GM18498 (cell line): Measurements from ENCODE around the gene ERO1A.
"Not testable (repeated sequence)": the region's sequence is repeated elsewhere in the genome, so short reads cannot be mapped to it uniquely, and the experiment has no call there.

Experiments used
- ATAC-seq: cut with Tn5 transposase; IDR thresholded peaks from one replicate; pipeline ENCODE4 v1.9.1; 2021; ENCODE audit warnings: mild to moderate bottlenecking, moderate library complexity; ENCODE audit not compliant: unreplicated experiment

Gene ERO1A

DNA sequence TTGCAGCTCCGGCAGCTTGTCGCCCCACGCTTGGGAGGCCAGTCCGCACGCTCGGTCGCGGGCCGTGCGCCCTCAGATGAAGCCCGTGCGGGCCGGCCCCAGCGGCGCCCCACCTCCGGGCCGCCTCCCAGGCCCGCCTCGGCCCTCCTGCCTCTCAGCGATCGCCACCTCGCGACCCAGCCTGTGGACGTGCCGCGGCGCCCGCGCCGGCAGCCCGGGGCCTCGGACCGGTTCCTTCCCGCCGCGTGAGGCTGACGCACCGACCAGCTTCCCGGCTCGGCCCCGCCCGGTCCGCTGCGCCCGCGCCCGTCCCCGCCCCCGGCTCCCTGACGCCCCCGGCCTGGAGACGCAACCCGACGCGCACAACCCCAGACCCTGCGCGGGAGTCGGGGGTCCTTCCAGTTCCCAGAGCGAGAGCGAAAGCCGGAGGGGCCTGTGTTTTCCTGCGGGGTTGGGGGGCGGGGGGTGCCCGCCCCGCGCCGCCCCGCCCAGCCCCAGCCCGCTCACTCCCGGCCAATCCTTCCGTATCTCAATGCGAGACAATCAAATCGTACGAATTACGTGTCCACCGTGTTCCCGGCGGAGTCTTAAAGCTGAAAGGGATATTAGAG is at the start of gene ERO1A:
ERO1A (minus strand) TSS at position 78 of the 611 bp plus-strand sequence; CDS start at position 1, 77 bp downstream.
- peak; percentile 79 for ATAC-seq

GRCh38 chr14:52741865-52742264 is 46.5 kb upstream of the ERO1A start:
- ATAC-seq, result peak; percentile 21

DNA sequence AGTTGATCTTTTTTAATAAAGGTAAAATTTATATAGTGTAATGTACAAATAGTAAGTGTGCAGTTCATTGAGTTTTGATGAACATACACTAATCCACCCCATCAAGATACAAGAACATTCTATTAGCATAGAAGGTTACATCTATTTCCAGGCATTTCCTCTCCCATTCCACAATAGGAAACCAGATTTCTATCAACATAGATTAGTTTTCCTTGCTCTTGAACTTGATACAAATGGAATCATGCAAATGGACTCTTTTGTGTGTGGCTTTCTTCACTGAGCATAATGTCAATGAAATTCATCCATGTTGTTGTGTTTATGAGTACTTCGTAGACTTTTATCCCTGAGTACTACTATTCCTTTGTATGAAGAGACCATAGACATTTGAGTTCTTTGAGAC is 45.4 kb upstream of the ERO1A start:
- ATAC-seq, result no peak

- no peak for ATAC-seq
These were observed 43.1 kb upstream of the ERO1A start for GRCh38 chr14:52738409-52738808.

- no peak for ATAC-seq
These were observed 40.6 kb upstream of the ERO1A start for GRCh38 chr14:52735921-52736489.

GRCh38 chr14:52733824-52734223 is 38.5 kb upstream of the ERO1A start:
- ATAC-seq, result no peak

GRCh38 chr14:52730709-52731111 is 35.4 kb upstream of the ERO1A start:
- no peak for ATAC-seq

DNA sequence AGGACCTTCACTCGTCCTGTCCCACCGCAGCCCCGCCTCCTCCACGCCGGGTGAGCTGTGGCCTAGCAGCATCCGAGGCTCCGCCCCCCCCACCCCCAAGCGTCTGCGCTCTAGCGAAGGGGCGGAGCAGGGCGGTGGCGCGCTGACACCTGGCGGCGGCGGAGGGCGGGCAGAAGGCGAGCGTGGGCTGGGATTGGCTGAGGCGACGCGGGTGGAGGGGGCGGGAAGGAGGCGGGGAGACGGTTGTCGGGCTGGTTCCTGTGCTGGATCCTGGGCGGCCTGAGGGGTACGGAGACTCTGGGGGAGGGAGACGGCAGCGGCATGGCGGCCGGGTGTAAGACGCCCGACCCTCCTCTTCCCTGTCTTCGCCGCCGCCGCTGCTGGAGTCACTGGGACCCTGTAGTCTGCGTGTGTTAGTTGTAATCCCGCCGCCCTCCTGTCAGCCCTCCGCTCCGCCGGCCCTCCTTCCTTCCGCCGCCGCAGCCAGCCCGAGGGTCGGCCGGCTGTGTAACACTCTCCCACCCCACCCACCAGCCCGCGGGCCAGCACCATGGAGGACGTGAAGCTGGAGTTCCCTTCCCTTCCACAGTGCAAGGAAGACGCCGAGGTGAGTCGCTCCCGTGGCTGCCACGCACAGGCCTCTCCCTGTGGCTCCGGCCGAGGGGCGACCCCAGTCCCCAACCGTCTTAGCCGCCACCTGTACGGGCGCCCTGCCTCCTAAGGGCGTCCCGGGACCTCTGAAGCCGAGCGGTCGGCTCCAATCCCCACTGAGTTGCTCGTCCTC is 34.8 kb upstream of the ERO1A start, which contains the start of gene STYX:
STYX (plus strand) TSS at position 242 of the 784 bp plus-strand sequence; CDS start at position 551, 309 bp downstream.
- ATAC-seq, result peak; percentile 93

DNA sequence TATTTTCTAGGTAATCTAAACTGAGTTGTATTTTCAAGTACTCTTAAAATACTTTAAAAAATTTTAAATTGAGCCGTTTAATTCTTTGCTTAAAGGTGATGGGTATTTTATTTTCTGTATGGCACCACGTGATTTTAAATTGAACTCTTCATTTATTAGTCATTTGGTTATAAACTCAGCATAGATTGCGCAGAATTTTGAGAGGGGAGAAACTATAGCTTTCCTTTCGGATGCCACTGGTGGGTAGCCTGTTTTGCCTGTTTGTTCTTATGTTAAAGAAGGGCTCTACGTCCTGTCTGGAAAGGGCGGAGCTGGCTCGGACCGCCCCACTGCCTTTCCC is 34.2 kb upstream of the ERO1A start:
- no peak for ATAC-seq

DNA sequence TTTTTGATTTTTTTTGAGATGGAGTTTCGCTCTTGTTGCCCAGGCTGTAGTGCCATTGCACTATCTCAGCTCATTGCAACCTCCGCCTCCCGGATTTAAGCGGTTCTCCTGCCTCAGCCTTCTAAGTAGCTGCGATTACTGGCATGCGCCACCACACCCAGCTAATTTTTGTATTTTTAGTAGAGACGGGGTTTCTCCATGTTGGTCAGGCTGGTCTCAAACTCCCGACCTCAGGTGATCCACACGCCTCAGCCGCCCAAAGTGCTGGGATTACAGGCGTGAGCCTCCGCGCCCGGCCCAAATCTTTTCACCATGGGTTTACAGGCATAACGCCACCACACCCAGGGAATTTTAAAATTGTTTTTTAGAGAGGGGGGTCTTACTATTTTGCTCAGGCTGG is 33.7 kb upstream of the ERO1A start:
- ATAC-seq, result not testable (repeated sequence)

DNA sequence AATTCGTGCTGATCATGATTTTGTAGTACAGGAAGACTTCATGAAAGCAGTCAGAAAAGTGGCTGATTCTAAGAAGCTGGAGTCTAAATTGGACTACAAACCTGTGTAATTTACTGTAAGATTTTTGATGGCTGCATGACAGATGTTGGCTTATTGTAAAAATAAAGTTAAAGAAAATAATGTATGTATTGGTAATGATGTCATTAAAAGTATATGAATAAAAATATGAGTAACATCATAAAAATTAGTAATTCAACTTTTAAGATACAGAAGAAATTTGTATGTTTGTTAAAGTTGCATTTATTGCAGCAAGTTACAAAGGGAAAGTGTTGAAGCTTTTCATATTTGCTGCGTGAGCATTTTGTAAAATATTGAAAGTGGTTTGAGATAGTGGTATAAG is 32.2 kb upstream of the ERO1A start:
- not testable (repeated sequence) for ATAC-seq

GRCh38 chr14:52724360-52724644 is 28.9 kb upstream of the ERO1A start:
- no peak for ATAC-seq

- no peak for ATAC-seq
These were observed 28.4 kb upstream of the ERO1A start for GRCh38 chr14:52723514-52724359.

- ATAC-seq, result no peak
These were observed 20.8 kb upstream of the ERO1A start for GRCh38 chr14:52716155-52716554.

- ATAC-seq, result no peak
These were observed 16.3 kb upstream of the ERO1A start for GRCh38 chr14:52711666-52712065.

DNA sequence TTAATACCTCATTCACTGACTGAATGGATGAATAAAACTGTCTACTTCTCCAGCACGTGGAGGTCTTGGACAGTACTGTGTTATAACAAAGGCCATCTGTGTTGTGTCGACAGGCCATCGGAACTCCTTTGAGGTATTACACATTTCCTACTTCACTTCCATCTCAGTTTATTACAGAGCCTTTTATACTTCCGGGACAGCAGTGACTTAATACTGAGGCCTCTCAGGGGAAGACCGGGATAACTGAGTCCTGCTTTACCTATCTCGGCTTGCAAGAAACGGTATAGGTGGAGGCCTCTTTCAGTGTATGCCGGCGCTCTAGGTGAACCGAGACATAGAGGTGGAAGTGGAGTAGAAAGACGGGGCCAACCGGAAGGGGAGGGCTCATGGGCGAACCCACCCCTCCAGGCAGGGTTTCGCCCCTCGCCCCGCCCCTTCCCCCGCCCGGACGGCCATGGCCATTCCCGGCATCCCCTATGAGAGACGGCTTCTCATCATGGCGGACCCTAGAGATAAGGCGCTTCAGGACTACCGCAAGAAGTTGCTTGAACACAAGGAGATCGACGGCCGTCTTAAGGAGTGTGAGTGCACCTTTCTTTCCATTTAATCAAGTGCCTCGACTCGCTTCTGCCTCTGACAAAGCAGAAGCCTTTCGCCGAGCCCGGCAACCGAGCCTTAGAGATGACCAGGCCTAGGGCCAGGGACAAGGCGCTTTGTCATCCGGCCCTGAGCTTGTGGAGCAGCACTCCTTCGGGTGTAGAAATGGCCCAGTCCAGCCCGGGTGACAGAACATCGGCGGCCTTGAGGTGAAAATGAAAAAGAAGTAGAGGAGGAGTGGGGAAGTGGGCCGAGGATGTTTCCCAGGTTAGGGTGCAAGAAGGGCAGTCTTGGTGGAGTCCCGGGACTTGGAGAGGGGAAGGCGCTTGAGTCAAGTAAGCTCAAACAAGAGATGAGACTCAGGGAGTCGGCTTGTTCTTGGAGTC is 11.7 kb upstream of the ERO1A start, which contains the start of gene PSMC6:
PSMC6 (plus strand) TSS at position 477 of the 983 bp plus-strand sequence; CDS start at position 497, 20 bp downstream.
- ATAC-seq, result peak; percentile 99

GRCh38 chr14:52706286-52706685 is 10.9 kb upstream of the ERO1A start:
- ATAC-seq, result no peak

GRCh38 chr14:52703664-52704063 is 8.3 kb upstream of the ERO1A start:
- no peak for ATAC-seq

DNA sequence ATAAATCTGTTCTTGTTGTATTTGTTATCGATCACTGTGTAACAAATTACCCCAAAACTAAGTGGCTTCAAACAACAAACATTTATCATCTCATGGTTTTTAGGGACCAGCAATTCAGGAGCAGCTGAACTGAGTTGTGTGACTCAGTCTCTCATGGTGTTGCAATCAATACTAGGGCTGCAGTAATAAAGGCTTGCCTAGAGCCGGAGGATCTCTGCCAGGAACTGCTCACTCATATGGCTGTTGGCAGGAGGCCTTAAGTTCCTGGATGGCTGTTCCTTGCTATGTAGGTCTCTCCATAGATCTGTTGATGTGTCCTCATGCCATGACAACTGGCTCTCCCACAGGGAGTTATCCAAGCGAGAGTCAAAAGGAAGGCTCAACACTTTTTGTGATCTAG is 7.9 kb upstream of the ERO1A start:
- ATAC-seq, result no peak

GRCh38 chr14:52701223-52701622 is 5.9 kb upstream of the ERO1A start:
- ATAC-seq, result no peak
